ENCODE data around the gene TTC23. TPM values are rescaled to one million over a fixed set of nuclear protein-coding genes. Genes with fewer than 3 reads are reported as not detected.

Gene TTC23
- total RNA-seq, 2 experiments from 2014 or later = 2.8 to 7.6 TPM

- ChIA-PET POLR2A (interaction anchor here (0.6 kb wide), 1 partner anchor 481 kb away, joined by 5 read pairs; no protein-coding TSS in a partner anchor), CTCF (ENCODE audit: unreplicated experiment) (no interaction called here)
- DNase-seq (ENCODE audit: low spot score) = no peak
- Histone ChIP-seq H2AFZ (ENCODE audit: low read length) (no peak overlapping the region), H3K27ac (ENCODE audit: low read depth, low read length, poor library complexity, severe bottlenecking) (no peak overlapping the region), H3K36me3 (ENCODE audit: insufficient read depth, low read length) (no peaks in the 10 kb centered on the region), H3K9me3 (ENCODE audit: low read length) (no peaks in the 10 kb centered on the region), H3K4me2 (ENCODE audit: low read length) (no peak overlapping the region), H3K79me2 (ENCODE audit: insufficient read depth, low read depth, low read length) (no peaks in the 10 kb centered on the region), H3K9me2 (ENCODE audit: insufficient read depth, low read length) (no peaks in the 10 kb centered on the region), H3K4me3 (ENCODE audit: low read depth, low read length, poor library complexity, severe bottlenecking) (no peak overlapping the region), H3K4me1 (ENCODE audit: insufficient read depth, low read length, poor library complexity, severe bottlenecking) (no peaks in the 10 kb centered on the region), H4K20me1 (ENCODE audit: insufficient read depth, low read length) (no peaks in the 10 kb centered on the region)
- no TSS peak for BruUV-seq (replicated peaks)
- TF ChIP-seq CTCF (conservative IDR thresholded peaks at IDR 0.05; ENCODE audit: low read length) (no peak), EZH2phosphoT487 (IDR thresholded peaks at IDR 0.05; ENCODE audit: borderline replicate concordance, low read depth, low read length) (no peak)
- intact Hi-C loops (cut with micrococcal nuclease; ENCODE audit: unreplicated experiment) = no loop called here
Measured at GRCh38 chr15:99142562-99142961, 106.8 kb downstream of the TTC23 start.

- no peak overlapping the region for H3K27ac ChIP-seq (ENCODE audit: low read depth, low read length, poor library complexity, severe bottlenecking)
- POLR2A ChIA-PET = interaction anchor here (0.7 kb wide), 1 partner anchor 731 kb away, joined by 3 read pairs; no protein-coding TSS in a partner anchor
- H3K36me3 ChIP-seq (ENCODE audit: insufficient read depth, low read length) = no peaks in the 10 kb centered on the region
- no peak for DNase-seq (ENCODE audit: low spot score)
- H3K79me2 ChIP-seq (ENCODE audit: insufficient read depth, low read depth, low read length) = no peaks in the 10 kb centered on the region
- intact Hi-C loops (cut with micrococcal nuclease; ENCODE audit: unreplicated experiment) = no loop called here
- BruUV-seq (replicated peaks) = no TSS peak
- no peaks in the 10 kb centered on the region for H3K9me3 ChIP-seq (ENCODE audit: low read length)
- no peaks in the 10 kb centered on the region for H3K9me2 ChIP-seq (ENCODE audit: insufficient read depth, low read length)
- CTCF ChIA-PET (ENCODE audit: unreplicated experiment) = no interaction called here
- H3K4me2 ChIP-seq (ENCODE audit: low read length) = no peak overlapping the region
- no peak overlapping the region for H3K4me3 ChIP-seq (ENCODE audit: low read depth, low read length, poor library complexity, severe bottlenecking)
- no peak overlapping the region for H2AFZ ChIP-seq (ENCODE audit: low read length)
- H4K20me1 ChIP-seq (ENCODE audit: insufficient read depth, low read length) = no peaks in the 10 kb centered on the region
- no peak for TF ChIP-seq EZH2phosphoT487 (IDR thresholded peaks at IDR 0.05; ENCODE audit: borderline replicate concordance, low read depth, low read length)
- no peak for TF ChIP-seq CTCF (conservative IDR thresholded peaks at IDR 0.05; ENCODE audit: low read length)
- no peaks in the 10 kb centered on the region for H3K4me1 ChIP-seq (ENCODE audit: insufficient read depth, low read length, poor library complexity, severe bottlenecking)
Measured at GRCh38 chr15:99141943-99142342, 107.4 kb downstream of the TTC23 start.

GRCh38 chr15:99140590-99140989 lies 108.8 kb downstream of the TTC23 start:
- POLR2A ChIA-PET = interaction anchor here (0.7 kb wide), 1 partner anchor 81 kb away, joined by 4 read pairs; no protein-coding TSS in a partner anchor

More at GRCh38 chr15:99140590-99140989, 108.8 kb downstream of the TTC23 start:
- BruUV-seq (replicated peaks) = no TSS peak
- Histone ChIP-seq H2AFZ (ENCODE audit: low read length) (no peak overlapping the region), H3K4me3 (ENCODE audit: low read depth, low read length, poor library complexity, severe bottlenecking) (no peak overlapping the region), H3K9me3 (ENCODE audit: low read length) (no peaks in the 10 kb centered on the region), H3K4me1 (ENCODE audit: insufficient read depth, low read length, poor library complexity, severe bottlenecking) (no peaks in the 10 kb centered on the region), H3K79me2 (ENCODE audit: insufficient read depth, low read depth, low read length) (no peaks in the 10 kb centered on the region), H4K20me1 (ENCODE audit: insufficient read depth, low read length) (no peaks in the 10 kb centered on the region), H3K27ac (ENCODE audit: low read depth, low read length, poor library complexity, severe bottlenecking) (no peak overlapping the region), H3K36me3 (ENCODE audit: insufficient read depth, low read length) (no peaks in the 10 kb centered on the region), H3K4me2 (ENCODE audit: low read length) (no peak overlapping the region), H3K9me2 (ENCODE audit: insufficient read depth, low read length) (no peaks in the 10 kb centered on the region)
- TF ChIP-seq CTCF (conservative IDR thresholded peaks at IDR 0.05; ENCODE audit: low read length) = no peak
- TF ChIP-seq EZH2phosphoT487 (IDR thresholded peaks at IDR 0.05; ENCODE audit: borderline replicate concordance, low read depth, low read length) = no peak
- intact Hi-C loops (cut with micrococcal nuclease; ENCODE audit: unreplicated experiment) = no loop called here
- CTCF ChIA-PET (ENCODE audit: unreplicated experiment) = no interaction called here
- no peak for DNase-seq (ENCODE audit: low spot score)
